Gastroesophageal sphincter (tissue), 3 donors: Measurements from ENCODE around the gene WDFY3.

Source experiments
- POLR2AphosphoS5 ChIP-seq: sonication (generic); formaldehyde crosslinking; IDR thresholded peaks from one replicate; pipeline ENCODE4 v1.6.1; 2017; ENCODE audit warnings: antibody characterized with exemption
- TF ChIP-seq, protein P1 (sequence below), 4 experiments: fragments of 200-600 bp in 2 of 4; fragments of 450-650 bp in 2 of 4; sonication (generic) in 1 of 4; IDR thresholded peaks; one replicate each; pipeline ENCODE4 v1.5.1; 2017 to 2019; ENCODE audit warnings: antibody characterized with exemption in 4 of 4, mild to moderate bottlenecking in 2 of 4, moderate library complexity in 2 of 4

DNA sequence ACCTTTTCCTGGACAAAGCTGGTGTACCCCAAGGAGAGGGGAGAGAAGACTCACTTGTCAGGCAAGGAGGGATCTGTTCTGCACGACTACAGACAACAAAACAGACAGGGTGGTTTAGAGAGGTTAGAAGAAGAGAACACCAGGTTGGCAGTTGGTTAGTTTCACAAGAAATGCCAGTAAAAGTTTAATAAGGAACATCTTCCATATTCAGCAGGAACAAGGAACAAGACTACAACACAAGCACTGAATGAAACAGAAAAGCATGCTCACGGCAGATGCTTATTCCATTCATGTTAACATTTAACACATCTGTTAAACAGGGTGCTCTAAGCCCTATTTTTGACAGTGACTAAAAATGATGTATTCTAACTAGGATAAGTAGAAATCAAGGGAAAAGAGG, 158.2 kb downstream of the WDFY3 start:
- TF ChIP-seq, protein P1, sequence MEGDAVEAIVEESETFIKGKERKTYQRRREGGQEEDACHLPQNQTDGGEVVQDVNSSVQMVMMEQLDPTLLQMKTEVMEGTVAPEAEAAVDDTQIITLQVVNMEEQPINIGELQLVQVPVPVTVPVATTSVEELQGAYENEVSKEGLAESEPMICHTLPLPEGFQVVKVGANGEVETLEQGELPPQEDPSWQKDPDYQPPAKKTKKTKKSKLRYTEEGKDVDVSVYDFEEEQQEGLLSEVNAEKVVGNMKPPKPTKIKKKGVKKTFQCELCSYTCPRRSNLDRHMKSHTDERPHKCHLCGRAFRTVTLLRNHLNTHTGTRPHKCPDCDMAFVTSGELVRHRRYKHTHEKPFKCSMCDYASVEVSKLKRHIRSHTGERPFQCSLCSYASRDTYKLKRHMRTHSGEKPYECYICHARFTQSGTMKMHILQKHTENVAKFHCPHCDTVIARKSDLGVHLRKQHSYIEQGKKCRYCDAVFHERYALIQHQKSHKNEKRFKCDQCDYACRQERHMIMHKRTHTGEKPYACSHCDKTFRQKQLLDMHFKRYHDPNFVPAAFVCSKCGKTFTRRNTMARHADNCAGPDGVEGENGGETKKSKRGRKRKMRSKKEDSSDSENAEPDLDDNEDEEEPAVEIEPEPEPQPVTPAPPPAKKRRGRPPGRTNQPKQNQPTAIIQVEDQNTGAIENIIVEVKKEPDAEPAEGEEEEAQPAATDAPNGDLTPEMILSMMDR (IDR thresholded peaks at IDR 0.05) = no peak
- TF ChIP-seq POLR2AphosphoS5 = no peak
